Osteocyte (in vitro differentiated cells): ENCODE results near the gene ADAMTS8. TPM values are rescaled to one million over a fixed set of nuclear protein-coding genes. Genes with fewer than 3 reads are reported as not detected.

Experiments used
- DNase-seq: peaks from one replicate; pipeline ENCODE4 v3.0.0; 2021; ENCODE audit warnings: mixed read lengths; ENCODE audit not compliant: unreplicated experiment; ENCODE audit errors: extremely low spot score
- H3K27ac Mint-ChIP-seq: one replicate; pipeline ENCODE4 v1.8.0; 2021; ENCODE audit warnings: mild to moderate bottlenecking, mixed read lengths; ENCODE audit not compliant: unreplicated experiment
- H3K27me3 Mint-ChIP-seq: one replicate; pipeline ENCODE4 v1.8.0; 2021; ENCODE audit warnings: mixed read lengths; ENCODE audit not compliant: unreplicated experiment
- H3K36me3 Mint-ChIP-seq: one replicate; pipeline ENCODE4 v1.8.0; 2021; ENCODE audit warnings: mixed read lengths; ENCODE audit not compliant: unreplicated experiment
- H3K4me1 Mint-ChIP-seq: one replicate; pipeline ENCODE4 v1.8.0; 2021; ENCODE audit warnings: mixed read lengths; ENCODE audit not compliant: unreplicated experiment
- H3K4me3 Mint-ChIP-seq: one replicate; pipeline ENCODE4 v1.8.0; 2021; ENCODE audit warnings: mild to moderate bottlenecking, moderate library complexity, mixed read lengths; ENCODE audit not compliant: unreplicated experiment
- H3K9me3 Mint-ChIP-seq: one replicate; pipeline ENCODE4 v1.8.0; 2021; ENCODE audit warnings: mixed read lengths; ENCODE audit not compliant: unreplicated experiment
- CTCF ChIP-seq: fragments of 200-600 bp; sonication (generic); IDR thresholded peaks from 2 replicates; pipeline ENCODE4 v1.5.0; 2021; ENCODE audit warnings: antibody characterized with exemption, mild to moderate bottlenecking, moderate library complexity
- total RNA-seq: library from RNA; stranded (reverse); gene quantifications from 2 replicates; pipeline ENCODE4 v1.2.1, GENCODE V29; 2021

The ADAMTS8 gene
- total RNA-seq, 1 donor from 2014 or later, result 0.19 TPM

- peak overlapping the region; percentile 98 for H3K4me3 Mint-ChIP-seq
- H3K36me3 Mint-ChIP-seq, result peaks cover 33% of the 10 kb centered on the region
Measured at GRCh38 chr11:130451231-130452019, 23.0 kb upstream of the ADAMTS8 start.

DNA sequence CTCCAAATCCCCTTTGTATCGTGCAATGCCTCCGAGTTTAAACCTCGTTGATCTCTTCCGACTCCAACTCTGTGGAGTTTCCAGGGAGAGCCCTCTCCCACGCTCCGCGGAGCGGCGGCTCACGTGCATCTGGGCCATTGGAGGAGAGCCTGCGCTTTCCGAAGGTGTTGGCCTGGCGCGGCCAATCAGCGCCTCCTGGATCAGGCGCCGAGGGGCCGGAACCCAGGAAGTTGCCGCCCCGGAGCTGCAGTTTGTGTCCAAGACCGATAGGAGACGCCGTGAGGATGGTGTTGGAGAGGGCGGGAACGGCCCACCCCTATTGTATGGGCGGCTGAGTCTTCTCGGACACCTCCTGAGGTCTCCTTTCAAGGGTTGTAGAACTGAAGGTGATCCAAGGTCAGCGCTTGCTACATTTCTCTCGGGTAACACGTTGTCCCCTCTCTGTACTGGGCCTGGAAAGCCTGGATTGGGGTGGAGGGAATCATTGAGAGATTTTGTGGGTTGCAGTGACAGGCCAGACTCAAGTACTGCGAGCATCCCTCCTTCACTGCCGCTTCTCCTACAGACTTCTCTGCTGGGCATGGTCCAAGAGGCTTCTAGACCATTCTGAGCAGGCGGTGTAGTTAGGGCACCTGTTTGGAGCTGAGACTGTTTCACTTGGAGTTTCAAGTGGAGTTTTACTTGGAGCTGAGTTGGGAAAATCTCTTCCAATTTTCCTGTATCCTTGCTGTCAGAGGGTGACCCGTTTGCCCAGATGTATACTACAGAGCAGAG lies 21.8 kb upstream of the ADAMTS8 start:
- peak; percentile 89 for DNase-seq
- peak; percentile 66 for TF ChIP-seq CTCF
- Mint-ChIP-seq H3K9me3 (no peaks in the 10 kb centered on the region), H3K4me3 (peak overlapping the region; percentile 98), H3K4me1 (peaks cover 55% of the 10 kb centered on the region), H3K36me3 (peaks cover 28% of the 10 kb centered on the region), H3K27me3 (no peaks in the 10 kb centered on the region), H3K27ac (peak overlapping the region; percentile 93)

More at GRCh38 chr11:130451231-130452019, 23.0 kb upstream of the ADAMTS8 start:
- no peak for DNase-seq
- no peak for TF ChIP-seq CTCF
- Mint-ChIP-seq H3K9me3 (no peaks in the 10 kb centered on the region), H3K27me3 (no peaks in the 10 kb centered on the region), H3K4me1 (peaks cover 65% of the 10 kb centered on the region), H3K27ac (peak overlapping the region; percentile 4)

GRCh38 chr11:130449310-130449990 lies 21.0 kb upstream of the ADAMTS8 start:
- peak overlapping the region; percentile 93 for H3K27ac Mint-ChIP-seq
- H3K27me3 Mint-ChIP-seq, result no peaks in the 10 kb centered on the region
- no peaks in the 10 kb centered on the region for H3K9me3 Mint-ChIP-seq
- peaks cover 23% of the 10 kb centered on the region for H3K36me3 Mint-ChIP-seq
- TF ChIP-seq CTCF, result no peak
- H3K4me1 Mint-ChIP-seq, result peaks cover 47% of the 10 kb centered on the region
- DNase-seq, result no peak
- H3K4me3 Mint-ChIP-seq, result peak overlapping the region; percentile 98

DNA sequence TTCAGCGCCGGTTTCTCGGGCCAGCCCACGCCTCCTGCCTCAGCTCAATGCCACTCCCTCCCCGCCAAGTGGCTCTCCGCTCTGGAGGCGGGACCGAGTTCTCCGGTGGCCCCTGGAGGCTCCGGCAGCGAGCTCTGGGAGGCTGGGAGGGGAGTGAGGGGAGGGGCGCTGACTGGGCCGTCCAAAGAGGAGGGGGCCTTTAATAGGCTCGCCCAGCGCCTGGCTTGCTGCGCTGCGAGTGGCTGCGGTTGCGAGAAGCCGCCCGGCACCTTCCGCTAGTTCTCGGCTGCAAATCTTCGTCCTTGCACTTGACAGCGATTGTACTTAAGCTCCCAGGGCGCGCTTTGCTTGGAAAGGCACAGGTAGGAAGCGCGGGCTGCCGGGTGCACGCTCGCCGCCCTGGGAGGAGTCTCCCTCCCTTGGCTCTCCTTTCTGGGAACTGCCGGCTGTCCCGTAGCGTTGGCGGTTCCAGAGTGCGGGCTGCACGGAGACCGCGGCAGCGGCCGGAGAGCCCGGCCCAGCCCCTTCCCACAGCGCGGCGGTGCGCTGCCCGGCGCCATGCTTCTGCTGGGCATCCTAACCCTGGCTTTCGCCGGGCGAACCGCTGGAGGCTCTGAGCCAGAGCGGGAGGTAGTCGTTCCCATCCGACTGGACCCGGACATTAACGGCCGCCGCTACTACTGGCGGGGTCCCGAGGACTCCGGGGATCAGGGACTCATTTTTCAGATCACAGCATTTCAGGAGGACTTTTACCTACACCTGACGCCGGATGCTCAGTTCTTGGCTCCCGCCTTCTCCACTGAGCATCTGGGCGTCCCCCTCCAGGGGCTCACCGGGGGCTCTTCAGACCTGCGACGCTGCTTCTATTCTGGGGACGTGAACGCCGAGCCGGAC lies 20.3 kb upstream of the ADAMTS8 start, which contains the start of gene ADAMTS15:
Gene ADAMTS15 (plus strand): TSS at position 230 of the 894 bp plus-strand sequence. CDS start 329 bp downstream, at position 559.
- peaks cover 18% of the 10 kb centered on the region for H3K36me3 Mint-ChIP-seq
- H3K27ac Mint-ChIP-seq, result peak within 1 kb of the TSS; percentile 64
- no peaks in the 10 kb centered on the region for H3K27me3 Mint-ChIP-seq
- no peak for TF ChIP-seq CTCF
- H3K4me1 Mint-ChIP-seq, result peaks cover 42% of the 10 kb centered on the region
- DNase-seq, result peak; percentile 96
- H3K4me3 Mint-ChIP-seq, result peak within 1 kb of the TSS; percentile 98
- H3K9me3 Mint-ChIP-seq, result no peaks in the 10 kb centered on the region
